Gastrocnemius medialis (tissue), 4 donors: ENCODE results near the gene STAC2.

Experiments
- POLR2A ChIP-seq, 2 donors: fragments of 450-650 bp; IDR thresholded peaks; one replicate each; pipeline ENCODE4 v1.6.1; 2017; ENCODE audit warnings: antibody characterized with exemption in 2 of 2, mild to moderate bottlenecking in 2 of 2, moderate library complexity in 2 of 2
- TF ChIP-seq, protein P1 (sequence below), 5 experiments: fragments of 450-650 bp in 3 of 5; fragments of 200-600 bp in 2 of 5; sonication (generic) in 2 of 5; IDR thresholded peaks in 4 of 5; conservative IDR thresholded peaks in 1 of 5; 1 replicate in 4 of 5; 2 replicates in 1 of 5; pipeline ENCODE4 v1.5.1; 2016 to 2019; ENCODE audit warnings: antibody characterized with exemption in 5 of 5, mild to moderate bottlenecking in 3 of 5, moderate library complexity in 3 of 5

DNA sequence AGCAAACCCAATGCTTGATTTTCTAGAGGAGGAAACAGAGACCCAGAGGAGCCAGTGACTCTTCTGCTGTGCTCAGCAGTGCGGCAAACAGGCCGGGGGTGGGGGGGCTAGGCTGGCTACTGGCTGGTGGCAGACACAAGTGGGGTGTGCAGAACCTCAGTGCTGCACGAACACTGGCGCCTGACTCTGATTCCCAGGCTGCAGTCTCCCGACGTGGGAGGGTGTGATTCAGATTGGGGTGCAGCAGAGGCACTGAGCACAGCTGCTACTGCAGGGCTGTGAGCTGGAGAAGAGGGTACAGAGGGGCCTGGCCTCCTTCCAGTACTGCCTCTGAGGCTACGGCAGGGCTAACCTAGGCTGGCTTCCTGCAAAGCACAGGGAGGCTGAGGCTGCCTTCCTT, 17.6 kb downstream of the STAC2 start:
- TF ChIP-seq, protein P1, sequence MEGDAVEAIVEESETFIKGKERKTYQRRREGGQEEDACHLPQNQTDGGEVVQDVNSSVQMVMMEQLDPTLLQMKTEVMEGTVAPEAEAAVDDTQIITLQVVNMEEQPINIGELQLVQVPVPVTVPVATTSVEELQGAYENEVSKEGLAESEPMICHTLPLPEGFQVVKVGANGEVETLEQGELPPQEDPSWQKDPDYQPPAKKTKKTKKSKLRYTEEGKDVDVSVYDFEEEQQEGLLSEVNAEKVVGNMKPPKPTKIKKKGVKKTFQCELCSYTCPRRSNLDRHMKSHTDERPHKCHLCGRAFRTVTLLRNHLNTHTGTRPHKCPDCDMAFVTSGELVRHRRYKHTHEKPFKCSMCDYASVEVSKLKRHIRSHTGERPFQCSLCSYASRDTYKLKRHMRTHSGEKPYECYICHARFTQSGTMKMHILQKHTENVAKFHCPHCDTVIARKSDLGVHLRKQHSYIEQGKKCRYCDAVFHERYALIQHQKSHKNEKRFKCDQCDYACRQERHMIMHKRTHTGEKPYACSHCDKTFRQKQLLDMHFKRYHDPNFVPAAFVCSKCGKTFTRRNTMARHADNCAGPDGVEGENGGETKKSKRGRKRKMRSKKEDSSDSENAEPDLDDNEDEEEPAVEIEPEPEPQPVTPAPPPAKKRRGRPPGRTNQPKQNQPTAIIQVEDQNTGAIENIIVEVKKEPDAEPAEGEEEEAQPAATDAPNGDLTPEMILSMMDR (IDR thresholded peaks at IDR 0.05 in 4 of 5, conservative IDR thresholded peaks at IDR 0.05 in 1 of 5) = no peak
- TF ChIP-seq POLR2A (IDR thresholded peaks at IDR 0.05) = no peak
